Stomach (tissue), 9 donors: ENCODE measurements around the gene SCAMP1. TPM values are rescaled to one million over a fixed set of nuclear protein-coding genes. Genes with fewer than 3 reads are reported as not detected.
A peak's percentile ranks its signal among the peaks of the same experiment; 100 is the strongest.
"Not testable (repeated sequence)": the region's sequence is repeated elsewhere in the genome, so short reads cannot be mapped to it uniquely, and the experiment has no call there.

Source experiments
- DNase-seq, 2 donors: peaks; one replicate each; pipeline versions ENCODE4 v3.0.0 to v3.0.0-alpha.2; 2013 to 2019
- H3K27ac ChIP-seq, 5 donors: fragments of 200-600 bp in 4 of 5; sonication (generic) in 4 of 5; one replicate each; pipeline ENCODE4 v1.5.1; 2013 to 2019; ENCODE audit warnings: mild to moderate bottlenecking in 1 of 5, moderate library complexity in 1 of 5
- H3K27me3 ChIP-seq, 3 donors: fragments of 200-600 bp; sonication (generic); one replicate each; pipeline ENCODE4 v1.5.1; 2017 to 2019; ENCODE audit warnings: mixed run types in 1 of 3
- H3K36me3 ChIP-seq, 4 donors: fragments of 200-600 bp; sonication (generic); 1 replicate in 3 of 4; 2 replicates in 1 of 4; pipeline ENCODE4 v1.5.1; 2016 to 2019
- H3K4me1 ChIP-seq, 4 donors: fragments of 200-600 bp; sonication (generic); one replicate each; pipeline ENCODE4 v1.5.1; 2016 to 2019
- H3K4me3 ChIP-seq, 4 donors: fragments of 200-600 bp; sonication (generic) in 3 of 4; one replicate each; pipeline ENCODE4 v1.5.1; 2016 to 2019; ENCODE audit warnings: mild to moderate bottlenecking in 1 of 4
- H3K9me3 ChIP-seq, 4 donors: fragments of 200-600 bp; sonication (generic); one replicate each; pipeline ENCODE4 v1.5.1; 2016 to 2019
- EP300 ChIP-seq: sonication (generic); formaldehyde crosslinking; IDR thresholded peaks from one replicate; pipeline ENCODE4 v1.6.1; 2017; ENCODE audit warnings: antibody characterized with exemption
- POLR2A ChIP-seq, 4 donors: fragments of 450-650 bp; IDR thresholded peaks; one replicate each; pipeline ENCODE4 v1.6.1; 2016; ENCODE audit warnings: antibody characterized with exemption in 4 of 4, control low read depth in 2 of 4, mild to moderate bottlenecking in 1 of 4, moderate library complexity in 1 of 4
- POLR2AphosphoS5 ChIP-seq, 3 donors: sonication (generic); formaldehyde crosslinking; IDR thresholded peaks; one replicate each; pipeline ENCODE4 v1.6.1; 2016; ENCODE audit warnings: antibody characterized with exemption in 3 of 3
- WGBS, 5 donors: extraction: QIAGEN DNeasy Blood & Tissue Kit in 3 of 5; methylation state at CpG; one replicate each; pipeline versions ENCODE4 v1.1.5 to v1.1.7; 2013 to 2018; 5-methylcytosine and 5-hydroxymethylcytosine counted together
- intact Hi-C: fragments of 100-400 bp; cut with DNase I; formaldehyde crosslinking; loops from one replicate; pipeline ENCODE4 v1.15.1; 2023; ENCODE audit warnings: low total_unique reads
- polyA plus RNA-seq, 3 donors: library from polyadenylated mRNA; stranded (reverse); fragments of 200-250 nt; gene quantifications; one replicate each; pipeline ENCODE4 v1.2.3, GENCODE V29; 2013
- total RNA-seq, 5 donors: library from RNA; depleted of rRNA; stranded (reverse); fragments of >200 nt; gene quantifications; one replicate each; pipeline versions ENCODE4 v1.1.0 to v1.2.3, GENCODE V29; 2014 to 2016
- TF ChIP-seq, protein P1 (sequence below), 7 experiments: fragments of 450-650 bp in 4 of 7; fragments of 200-600 bp in 3 of 7; sonication (generic) in 3 of 7; IDR thresholded peaks; one replicate each; pipeline ENCODE4 v1.5.1; 2016 to 2019; ENCODE audit warnings: antibody characterized with exemption in 7 of 7, control low read depth in 2 of 7, mild to moderate bottlenecking in 1 of 7
- donor health status: healthy with polysubstance abuse.
- donor health status: Bipolar disorder and iron deficiency.
- donor health status: healthy.

The SCAMP1 gene
- total and polyA plus RNA-seq, 8 donors, result 7.2 to 77.3 (median 14.7) TPM

DNA sequence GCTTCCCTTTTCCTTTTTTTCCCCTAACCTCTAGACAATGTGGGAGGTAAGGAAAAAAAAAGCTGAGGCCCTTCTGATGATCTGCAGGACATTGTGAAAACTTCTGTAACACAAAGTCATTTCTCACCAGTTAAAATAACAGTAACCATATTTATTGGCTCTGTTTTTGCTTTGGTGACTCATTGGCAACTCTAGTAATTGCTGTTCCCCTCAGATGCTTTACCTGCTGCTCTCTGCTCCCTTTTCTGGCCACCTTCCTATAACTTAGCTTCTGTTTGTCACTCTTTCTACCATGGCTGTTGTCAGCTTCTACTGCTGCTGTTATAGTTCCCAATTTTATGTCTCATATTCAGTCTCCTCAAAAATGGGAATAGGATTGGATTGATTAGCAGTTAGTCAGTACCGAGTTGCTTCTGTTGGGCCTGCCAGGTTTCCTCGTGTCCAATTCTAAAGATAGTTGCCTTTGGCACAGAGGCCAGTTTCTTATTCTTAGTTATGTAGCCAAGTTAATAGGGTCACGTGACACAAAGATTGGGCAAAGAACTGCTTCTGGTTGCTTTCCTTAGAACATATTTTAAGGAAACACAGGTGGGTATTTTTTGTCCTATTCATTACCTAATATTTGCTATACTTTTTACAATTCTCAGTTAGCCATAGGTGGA is 16.8 kb downstream of the SCAMP1 start:
- H3K27ac ChIP-seq, result peak overlapping the region in 2 of 5 donors; percentile 14 to 39
- intact Hi-C loops, result no loop called here

DNA sequence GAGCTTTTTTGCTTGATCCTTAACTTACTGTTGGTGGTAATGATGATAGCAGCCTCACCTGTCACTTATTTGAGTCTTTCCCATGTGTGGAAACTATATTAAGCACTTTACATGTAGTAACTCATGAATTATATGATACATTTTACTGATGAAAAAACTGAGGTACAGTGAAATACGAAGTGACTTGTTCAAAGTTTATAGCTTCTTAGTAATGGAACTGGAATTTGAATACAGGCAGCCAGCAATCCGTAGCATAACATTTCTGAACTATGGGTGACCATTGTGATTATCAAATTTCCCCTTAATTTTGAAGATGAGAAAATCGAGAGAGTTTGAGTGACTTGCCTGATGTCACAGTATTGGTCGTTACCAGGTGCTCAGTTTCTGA is 17.3 kb downstream of the SCAMP1 start:
- intact Hi-C loops, result no loop called here
- 83 to 95% (median 92%) methylated on average over 4 of the region's 4 CpGs for WGBS, 5 donors
- H3K27ac ChIP-seq, result no peak overlapping the region
- TF ChIP-seq, protein P1, sequence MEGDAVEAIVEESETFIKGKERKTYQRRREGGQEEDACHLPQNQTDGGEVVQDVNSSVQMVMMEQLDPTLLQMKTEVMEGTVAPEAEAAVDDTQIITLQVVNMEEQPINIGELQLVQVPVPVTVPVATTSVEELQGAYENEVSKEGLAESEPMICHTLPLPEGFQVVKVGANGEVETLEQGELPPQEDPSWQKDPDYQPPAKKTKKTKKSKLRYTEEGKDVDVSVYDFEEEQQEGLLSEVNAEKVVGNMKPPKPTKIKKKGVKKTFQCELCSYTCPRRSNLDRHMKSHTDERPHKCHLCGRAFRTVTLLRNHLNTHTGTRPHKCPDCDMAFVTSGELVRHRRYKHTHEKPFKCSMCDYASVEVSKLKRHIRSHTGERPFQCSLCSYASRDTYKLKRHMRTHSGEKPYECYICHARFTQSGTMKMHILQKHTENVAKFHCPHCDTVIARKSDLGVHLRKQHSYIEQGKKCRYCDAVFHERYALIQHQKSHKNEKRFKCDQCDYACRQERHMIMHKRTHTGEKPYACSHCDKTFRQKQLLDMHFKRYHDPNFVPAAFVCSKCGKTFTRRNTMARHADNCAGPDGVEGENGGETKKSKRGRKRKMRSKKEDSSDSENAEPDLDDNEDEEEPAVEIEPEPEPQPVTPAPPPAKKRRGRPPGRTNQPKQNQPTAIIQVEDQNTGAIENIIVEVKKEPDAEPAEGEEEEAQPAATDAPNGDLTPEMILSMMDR (IDR thresholded peaks at IDR 0.05), result no peak
- TF ChIP-seq EP300, result no peak
- TF ChIP-seq POLR2A (IDR thresholded peaks at IDR 0.05), result no peak
- no peak for TF ChIP-seq POLR2AphosphoS5 (IDR thresholded peaks at IDR 0.05)
- no peaks in the 10 kb centered on the region for H3K27me3 ChIP-seq
- DNase-seq, result no peak
- no peak overlapping the region for H3K4me3 ChIP-seq
- H3K4me1 ChIP-seq, result peaks cover 0 to 32% (median 14%) of the 10 kb centered on the region in 4 donors
- H3K36me3 ChIP-seq, result peaks cover 0 to 3% (median 0%) of the 10 kb centered on the region in 4 donors
- H3K9me3 ChIP-seq, result no peaks in the 10 kb centered on the region

More for the DNA sequence above, 16.8 kb downstream of the SCAMP1 start:
- TF ChIP-seq, protein P1 (IDR thresholded peaks at IDR 0.05), result no peak
- TF ChIP-seq POLR2AphosphoS5 (IDR thresholded peaks at IDR 0.05) (no peak), POLR2A (IDR thresholded peaks at IDR 0.05) (no peak), EP300 (no peak)
- peaks cover 0 to 37% (median 15%) of the 10 kb centered on the region in 4 donors for H3K4me1 ChIP-seq
- H3K9me3 ChIP-seq, result no peaks in the 10 kb centered on the region
- H3K36me3 ChIP-seq, result peaks cover 0 to 3% (median 0%) of the 10 kb centered on the region in 4 donors
- WGBS, 5 donors, result 12 to 42% (median 26%) methylated on average over 3 of the region's 3 CpGs
- no peak overlapping the region for H3K4me3 ChIP-seq
- no peak for DNase-seq
- H3K27me3 ChIP-seq, result no peaks in the 10 kb centered on the region

DNA sequence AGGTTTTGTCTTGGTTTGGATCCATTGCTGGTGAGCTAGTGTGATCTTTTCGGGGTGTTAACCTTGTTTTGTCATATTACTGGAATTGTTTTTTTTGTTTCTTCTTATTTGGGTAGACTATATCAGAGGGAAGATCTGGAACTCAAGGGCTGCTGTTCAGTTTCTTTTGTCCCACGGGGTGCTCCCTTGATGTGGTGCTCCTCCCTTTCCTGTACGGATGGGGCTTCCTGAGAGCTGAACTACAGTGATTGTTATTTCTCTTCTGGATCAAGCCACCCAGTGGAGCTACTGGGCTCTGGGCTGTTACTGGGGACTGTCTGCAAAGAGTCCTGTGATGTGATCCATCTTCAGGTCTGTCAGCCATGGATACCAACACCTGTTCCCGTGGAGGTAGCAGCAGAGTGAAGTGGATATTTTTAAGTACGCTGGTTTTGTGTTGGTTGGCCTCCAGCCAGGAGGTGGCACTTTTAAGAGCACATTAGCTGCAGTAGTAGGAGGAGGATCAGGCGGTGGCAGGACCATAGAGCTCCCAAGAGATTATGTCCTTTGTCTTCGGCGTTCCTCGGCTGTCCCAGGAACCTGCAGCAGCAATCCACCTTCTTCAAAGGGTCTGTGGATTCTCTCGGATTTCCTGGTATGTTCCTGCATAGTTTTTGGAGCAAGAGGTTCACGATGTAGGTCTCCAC is 27.2 kb downstream of the SCAMP1 start:
- intact Hi-C loops, result no loop called here
- no peak overlapping the region for H3K27ac ChIP-seq
- H3K4me3 ChIP-seq, result no peak overlapping the region
- H3K27me3 ChIP-seq, result no peaks in the 10 kb centered on the region
- H3K9me3 ChIP-seq, result peaks cover 0 to 10% (median 7%) of the 10 kb centered on the region in 4 donors
- TF ChIP-seq, protein P1 (IDR thresholded peaks at IDR 0.05), result no peak
- no peak for TF ChIP-seq EP300
- TF ChIP-seq POLR2AphosphoS5 (IDR thresholded peaks at IDR 0.05), result no peak
- TF ChIP-seq POLR2A (IDR thresholded peaks at IDR 0.05), result no peak
- peaks cover 0 to 11% (median 9%) of the 10 kb centered on the region in 4 donors for H3K36me3 ChIP-seq
- H3K4me1 ChIP-seq, result peaks cover 0 to 9% (median 0%) of the 10 kb centered on the region in 4 donors
- no peak for DNase-seq
- 81 to 94% (median 91%) methylated on average over 11 of the region's 11 CpGs for WGBS, 5 donors

DNA sequence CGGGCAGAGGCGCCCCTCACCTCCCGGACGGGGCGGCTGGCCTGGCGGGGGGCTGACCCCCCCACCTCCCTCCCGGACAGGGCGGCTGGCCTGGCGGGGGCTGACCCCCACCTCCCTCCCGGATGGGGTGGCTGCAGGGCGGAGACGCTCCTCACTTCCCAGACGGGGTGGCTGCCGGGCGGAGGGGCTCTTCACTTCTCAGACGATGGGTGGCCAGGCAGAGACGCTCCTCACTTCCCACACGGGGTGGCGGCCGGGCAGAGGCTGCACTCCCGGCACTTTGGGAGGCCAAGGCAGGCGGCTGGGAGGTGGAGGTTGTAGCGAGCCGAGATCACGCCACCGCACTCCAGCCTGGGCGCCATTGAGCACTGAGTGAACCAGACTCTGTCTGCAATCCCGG is 30.9 kb downstream of the SCAMP1 start:
- WGBS, 5 donors, result 93 to 98% (median 97%) methylated on average over 7 to 24 of the region's 28 CpGs

DNA sequence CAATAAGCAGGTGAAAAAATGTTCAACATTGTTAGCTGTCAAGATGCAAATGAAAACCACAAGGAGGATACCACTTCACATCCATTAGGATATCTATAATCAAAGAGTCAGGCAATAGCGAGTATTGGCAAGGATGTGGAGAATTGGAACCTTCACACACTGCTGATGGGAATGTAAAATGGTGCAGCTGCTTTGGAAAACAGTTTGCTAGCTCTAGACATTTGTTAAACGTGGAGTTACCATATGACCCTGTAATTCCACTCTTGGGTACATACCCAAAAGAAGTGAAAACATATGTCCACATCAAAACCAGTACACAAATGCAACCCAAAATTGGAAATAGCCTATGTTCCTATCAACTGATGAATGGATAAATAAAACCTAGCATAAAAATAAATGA is 37.4 kb downstream of the SCAMP1 start:
- no peaks in the 10 kb centered on the region for H3K36me3 ChIP-seq
- DNase-seq, result no peak
- H3K27me3 ChIP-seq, result no peaks in the 10 kb centered on the region
- 80 to 91% (median 89%) methylated on average over 2 of the region's 2 CpGs for WGBS, 5 donors
- no peak overlapping the region for H3K27ac ChIP-seq
- intact Hi-C loops, result no loop called here
- H3K4me1 ChIP-seq, result no peaks in the 10 kb centered on the region
- TF ChIP-seq EP300 (no peak), POLR2AphosphoS5 (IDR thresholded peaks at IDR 0.05) (no peak), POLR2A (IDR thresholded peaks at IDR 0.05) (no peak)
- TF ChIP-seq, protein P1 (IDR thresholded peaks at IDR 0.05), result no peak
- no peaks in the 10 kb centered on the region for H3K9me3 ChIP-seq
- H3K4me3 ChIP-seq, result no peak overlapping the region

More for the DNA sequence above, 30.9 kb downstream of the SCAMP1 start:
- H3K27ac ChIP-seq, DNase-seq, H3K27me3 ChIP-seq, intact Hi-C loops, H3K4me3 ChIP-seq, H3K4me1 ChIP-seq, H3K9me3 ChIP-seq: not testable (repeated sequence)
- H3K36me3 ChIP-seq, result peaks cover 0 to 11% (median 9%) of the 10 kb centered on the region in 4 donors
